Measurements from ENCODE around the gene PARS2.
A peak's percentile ranks its signal among the peaks of the same experiment; 100 is the strongest.

The PARS2 gene

DNA sequence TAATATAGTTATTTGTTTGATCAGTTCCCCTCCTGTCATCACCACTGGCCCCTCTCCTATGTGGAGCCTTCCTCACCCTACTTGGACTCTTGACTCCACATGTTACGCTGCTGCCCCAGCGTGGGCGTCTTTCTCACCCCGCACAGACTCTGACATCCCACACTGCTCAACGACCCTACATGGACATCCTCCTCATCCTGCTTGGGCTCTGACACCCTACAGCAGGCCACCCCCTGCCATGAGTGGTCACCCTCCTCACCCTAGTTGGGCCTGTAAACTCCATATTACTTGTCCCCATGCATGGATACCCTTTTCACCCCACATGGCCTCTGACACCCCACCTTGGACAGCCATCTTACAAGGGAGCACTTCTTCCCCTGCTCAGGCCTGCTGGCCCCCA, 27.6 kb downstream of the PARS2 start:
- no peak for DNase-seq (ENCODE audit: low spot score)

GRCh38 chr1:54728027-54728426, 36.3 kb downstream of the PARS2 start:
- DNase-seq (ENCODE audit: low spot score), result no peak

DNA sequence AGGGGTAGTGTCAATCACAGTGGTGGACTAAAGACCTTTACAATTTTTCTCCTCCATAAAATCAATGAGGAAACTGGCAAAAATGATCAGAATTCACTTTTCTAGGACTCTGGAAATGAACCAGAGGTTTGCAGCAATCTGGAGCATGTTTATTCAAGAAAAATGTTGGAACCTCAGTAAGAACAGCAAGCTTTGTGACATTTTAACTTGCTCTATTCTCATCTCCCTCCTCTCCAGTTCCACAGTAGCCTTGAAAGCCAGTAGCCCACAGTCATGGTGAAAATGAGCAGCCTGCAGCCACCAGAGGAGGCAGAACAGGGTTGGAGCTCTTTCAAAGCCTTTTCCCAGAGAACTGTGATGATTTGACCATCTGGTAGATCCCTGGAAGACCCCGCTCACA, 39.6 kb downstream of the PARS2 start:
- no peak for DNase-seq (ENCODE audit: low spot score)

GRCh38 chr1:54723985-54724384, 40.3 kb downstream of the PARS2 start:
- no peak for DNase-seq (ENCODE audit: low spot score)

DNA sequence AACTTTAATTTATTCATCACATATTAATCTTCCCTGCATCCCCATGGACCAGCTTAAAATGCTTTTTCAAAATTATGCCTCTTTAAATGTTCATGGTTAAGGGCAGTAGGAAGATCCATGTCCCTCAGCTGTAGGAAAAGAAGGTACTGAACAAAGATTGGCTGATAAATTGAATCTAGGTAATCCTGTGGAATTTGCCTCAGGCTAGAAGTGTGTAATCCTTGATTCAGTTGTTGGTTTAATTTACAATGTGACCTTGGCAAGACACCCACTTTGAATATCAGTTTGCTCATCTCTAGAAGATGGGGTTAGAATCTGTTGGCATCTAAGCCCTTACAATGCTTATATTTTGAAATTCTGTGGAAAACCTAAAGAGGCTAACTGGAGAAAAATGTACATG, 42.6 kb downstream of the PARS2 start:
- DNase-seq (ENCODE audit: low spot score), result no peak

DNA sequence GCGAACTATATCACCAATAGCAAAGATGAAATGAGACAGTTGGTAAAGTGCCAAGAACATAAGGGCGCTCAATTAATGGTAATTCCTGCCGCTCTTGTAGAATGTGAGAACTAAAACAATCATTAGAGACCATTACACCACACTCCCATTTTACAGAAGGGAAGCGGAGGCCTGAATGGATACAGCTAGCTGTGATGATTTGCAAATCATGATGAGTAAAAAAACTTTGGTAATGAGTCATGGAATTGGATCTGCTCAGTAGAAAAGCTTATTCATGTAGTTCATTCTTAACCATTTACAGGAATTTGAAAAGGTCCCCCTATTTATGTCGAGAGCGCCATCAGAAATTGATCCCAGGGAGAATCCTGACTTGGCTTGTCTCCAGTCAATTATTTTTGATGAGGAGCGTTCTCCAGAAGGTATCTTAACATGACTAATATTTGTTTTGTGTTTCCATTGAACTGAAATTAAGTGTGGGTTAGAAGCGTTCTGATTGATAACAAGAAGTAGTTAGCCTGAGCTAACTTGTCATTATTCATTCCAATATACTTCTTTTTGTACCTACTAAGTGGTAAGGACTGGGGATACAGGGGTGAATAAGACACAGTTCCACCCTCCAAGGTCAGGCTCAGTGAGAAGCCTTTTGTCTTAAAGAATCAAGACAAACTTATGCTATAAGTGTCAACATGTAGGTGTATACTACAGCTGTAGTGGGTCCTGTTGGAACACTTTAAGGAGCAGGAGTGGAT, 47.9 kb downstream of the PARS2 start:
- DNase-seq (ENCODE audit: low spot score), result peak; percentile 23

GRCh38 chr1:54715493-54716298, 48.6 kb downstream of the PARS2 start, which contains the start of gene TTC4:
Gene TTC4, plus strand, starts transcription at chr1:54715861. Its CDS starts 48 bp downstream, at chr1:54715909.
- DNase-seq (ENCODE audit: low spot score), result peak; percentile 73

DNA sequence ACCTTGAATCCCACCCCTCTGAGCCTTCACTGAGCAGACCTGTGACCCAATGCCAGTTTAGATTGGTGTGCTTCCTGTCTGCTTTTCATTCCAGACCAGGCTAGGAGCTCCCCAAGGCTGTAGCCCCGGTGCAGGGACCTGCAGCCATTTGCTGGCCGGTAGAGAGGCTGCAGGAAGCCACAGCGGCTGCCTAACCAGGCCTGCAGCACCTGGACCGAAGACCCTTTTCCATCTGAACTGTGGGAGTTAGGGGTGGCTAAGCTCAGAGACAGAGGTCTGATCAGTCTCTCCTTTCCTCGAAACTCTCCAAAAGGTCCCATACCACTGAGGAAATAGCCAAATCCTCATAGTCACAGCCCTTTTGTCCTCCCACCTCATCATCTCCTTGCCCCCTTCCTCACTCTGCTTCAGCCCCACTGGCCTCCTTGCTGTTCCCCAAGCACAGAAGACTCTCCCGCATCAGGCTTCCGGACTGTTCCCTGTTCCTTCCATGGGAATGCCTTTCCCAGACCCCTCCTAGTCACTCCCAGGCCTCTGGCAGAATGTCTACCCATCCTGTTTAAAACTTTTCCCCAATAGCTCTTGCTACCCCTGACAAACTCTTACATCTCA, 49.3 kb downstream of the PARS2 start:
- DNase-seq (ENCODE audit: low spot score), result no peak

- no peak for DNase-seq (ENCODE audit: low spot score)
Observed at GRCh38 chr1:54711536-54711935, 52.8 kb downstream of the PARS2 start.

GRCh38 chr1:54710841-54711240, 53.5 kb downstream of the PARS2 start:
- no peak for DNase-seq (ENCODE audit: low spot score)

GRCh38 chr1:54710434-54710833, 53.9 kb downstream of the PARS2 start:
- DNase-seq (ENCODE audit: low spot score), result no peak

- DNase-seq (ENCODE audit: low spot score), result no peak
Observed at GRCh38 chr1:54709547-54710292, 54.6 kb downstream of the PARS2 start.

- no peak for DNase-seq (ENCODE audit: low spot score)
Observed at GRCh38 chr1:54708385-54708784, 55.9 kb downstream of the PARS2 start.

Measured in COLO829 (cell line).